Skeletal muscle tissue (tissue), 4 donors: ENCODE measurements around the gene NAPSA. TPM values are rescaled to one million over a fixed set of nuclear protein-coding genes. Genes with fewer than 3 reads are reported as not detected.
A peak's percentile ranks its signal among the peaks of the same experiment; 100 is the strongest.
"Not testable (repeated sequence)": the region's sequence is repeated elsewhere in the genome, so short reads cannot be mapped to it uniquely, and the experiment has no call there.

Source experiments
- H3K27ac ChIP-seq: one replicate; pipeline ENCODE4 v1.7.0; 2013; ENCODE audit warnings: mild to moderate bottlenecking, low read depth, low read length, inconsistent platforms
- H3K27me3 ChIP-seq, 3 donors: one replicate each; pipeline ENCODE4 v1.7.0; 2013; ENCODE audit warnings: low read length in 3 of 3; ENCODE audit not compliant: control insufficient read depth in 3 of 3, insufficient read depth in 3 of 3
- H3K36me3 ChIP-seq, 3 donors: one replicate each; pipeline ENCODE4 v1.7.0; 2013; ENCODE audit warnings: low read length in 3 of 3; ENCODE audit not compliant: control insufficient read depth in 3 of 3, insufficient read depth in 3 of 3
- H3K4me1 ChIP-seq, 3 donors: one replicate each; pipeline ENCODE4 v1.7.0; 2013; ENCODE audit warnings: low read length in 3 of 3, mild to moderate bottlenecking in 3 of 3; ENCODE audit not compliant: control insufficient read depth in 3 of 3, insufficient read depth in 3 of 3
- H3K4me3 ChIP-seq, 3 donors: one replicate each; pipeline ENCODE4 v1.7.0; 2013; ENCODE audit warnings: low read length in 3 of 3
- H3K9ac ChIP-seq, 3 donors: one replicate each; pipeline ENCODE4 v1.7.0; 2013; ENCODE audit warnings: low read length in 3 of 3, mild to moderate bottlenecking in 3 of 3, moderate library complexity in 2 of 3, low read depth in 1 of 3
- H3K9me3 ChIP-seq, 3 donors: one replicate each; pipeline ENCODE4 v1.7.0; 2013; ENCODE audit warnings: low read length in 3 of 3; ENCODE audit not compliant: control insufficient read depth in 3 of 3
- total RNA-seq: library from RNA; depleted of rRNA; stranded (reverse); fragments of >200 nt; gene quantifications from one replicate; pipeline ENCODE4 v1.2.3, GENCODE V29; 2014
- donor health status: Osteomylitis.

Gene NAPSA
- total RNA-seq, 1 donor from 2014 or later = not detected

- H3K9ac ChIP-seq, H3K9me3 ChIP-seq, H3K4me1 ChIP-seq, H3K27me3 ChIP-seq, H3K36me3 ChIP-seq, H3K4me3 ChIP-seq, H3K27ac ChIP-seq: not testable (repeated sequence)
Measured at GRCh38 chr19:50347089-50347581, 18.3 kb downstream of the NAPSA start.

GRCh38 chr19:50344661-50345318 lies 20.6 kb downstream of the NAPSA start:
- H3K27me3 ChIP-seq = no peaks in the 10 kb centered on the region
- no peak overlapping the region for H3K27ac ChIP-seq
- H3K9me3 ChIP-seq = peaks cover 0 to 2% (median 0%) of the 10 kb centered on the region in 3 donors
- H3K4me3 ChIP-seq = no peak overlapping the region
- H3K4me1 ChIP-seq = no peaks in the 10 kb centered on the region
- no peak overlapping the region for H3K9ac ChIP-seq
- no peaks in the 10 kb centered on the region for H3K36me3 ChIP-seq

GRCh38 chr19:50341091-50341564 lies 24.3 kb downstream of the NAPSA start:
- Histone ChIP-seq H3K36me3 (no peaks in the 10 kb centered on the region), H3K4me3 (no peak overlapping the region), H3K27ac (no peak overlapping the region), H3K4me1 (no peaks in the 10 kb centered on the region), H3K9me3 (peaks cover 0 to 2% (median 0%) of the 10 kb centered on the region in 3 donors), H3K27me3 (no peaks in the 10 kb centered on the region), H3K9ac (no peak overlapping the region)

- Histone ChIP-seq H3K9ac (no peak overlapping the region), H3K4me3 (no peak overlapping the region), H3K36me3 (no peaks in the 10 kb centered on the region), H3K27me3 (no peaks in the 10 kb centered on the region), H3K4me1 (no peaks in the 10 kb centered on the region), H3K9me3 (peaks cover 0 to 2% (median 0%) of the 10 kb centered on the region in 3 donors), H3K27ac (no peak overlapping the region)
Measured at GRCh38 chr19:50340331-50340730, 25.1 kb downstream of the NAPSA start.

GRCh38 chr19:50337031-50337430 lies 28.4 kb downstream of the NAPSA start:
- not testable (repeated sequence) for H3K36me3 ChIP-seq, H3K9ac ChIP-seq, H3K4me3 ChIP-seq, H3K27ac ChIP-seq, H3K27me3 ChIP-seq, H3K9me3 ChIP-seq
- H3K4me1 ChIP-seq = peaks cover 15 to 23% (median 19%) of the 10 kb centered on the region in 3 donors

GRCh38 chr19:50334741-50335421 lies 30.6 kb downstream of the NAPSA start:
- no peak overlapping the region for H3K9ac ChIP-seq
- no peak overlapping the region for H3K4me3 ChIP-seq
- H3K36me3 ChIP-seq = no peaks in the 10 kb centered on the region
- peaks cover 22 to 36% (median 31%) of the 10 kb centered on the region in 3 donors for H3K4me1 ChIP-seq
- H3K27me3 ChIP-seq = peaks cover 0 to 16% (median 13%) of the 10 kb centered on the region in 3 donors
- no peak overlapping the region for H3K27ac ChIP-seq
- no peaks in the 10 kb centered on the region for H3K9me3 ChIP-seq

- Histone ChIP-seq H3K9ac (peak overlapping the region; percentile 69 to 78 (median 74)), H3K36me3 (no peaks in the 10 kb centered on the region), H3K27ac (peak overlapping the region; percentile 75), H3K9me3 (no peaks in the 10 kb centered on the region), H3K27me3 (peaks cover 0 to 21% (median 13%) of the 10 kb centered on the region in 3 donors), H3K4me3 (peak overlapping the region; percentile 89 to 95 (median 90)), H3K4me1 (peaks cover 28 to 42% (median 37%) of the 10 kb centered on the region in 3 donors)
Measured at GRCh38 chr19:50333737-50334617, 31.5 kb downstream of the NAPSA start.

GRCh38 chr19:50333235-50333736 lies 32.2 kb downstream of the NAPSA start:
- H3K4me1 ChIP-seq = peaks cover 28 to 44% (median 40%) of the 10 kb centered on the region in 3 donors
- H3K36me3 ChIP-seq = no peaks in the 10 kb centered on the region
- H3K27ac ChIP-seq = peak overlapping the region; percentile 75
- peaks cover 0 to 23% (median 13%) of the 10 kb centered on the region in 3 donors for H3K27me3 ChIP-seq
- peak overlapping the region; percentile 61 to 78 (median 74) for H3K9ac ChIP-seq
- H3K9me3 ChIP-seq = no peaks in the 10 kb centered on the region
- peak overlapping the region; percentile 89 to 95 (median 90) for H3K4me3 ChIP-seq

- H3K4me3 ChIP-seq = peak overlapping the region; percentile 89 to 95 (median 90)
- H3K9me3 ChIP-seq = no peaks in the 10 kb centered on the region
- peaks cover 31 to 48% (median 43%) of the 10 kb centered on the region in 3 donors for H3K4me1 ChIP-seq
- peak overlapping the region in 2 of 3 donors; percentile 53 to 60 for H3K9ac ChIP-seq
- no peaks in the 10 kb centered on the region for H3K36me3 ChIP-seq
- peak overlapping the region; percentile 75 for H3K27ac ChIP-seq
- peaks cover 5 to 28% (median 17%) of the 10 kb centered on the region in 3 donors for H3K27me3 ChIP-seq
Measured at GRCh38 chr19:50332244-50333038, 33.0 kb downstream of the NAPSA start.
